Vagina (tissue), 2 donors: ENCODE measurements around the gene CADPS. TPM values are rescaled to one million over a fixed set of nuclear protein-coding genes. Genes with fewer than 3 reads are reported as not detected.

Experiments used
- DNase-seq, 2 donors: peaks; one replicate each; pipeline ENCODE4 v3.0.0-alpha.2; 2017; ENCODE audit errors: extremely low spot score in 2 of 2
- H3K27ac ChIP-seq: fragments of 200-600 bp; sonication (generic); one replicate; pipeline ENCODE4 v1.5.1; 2019
- H3K27me3 ChIP-seq: fragments of 200-600 bp; sonication (generic); one replicate; pipeline ENCODE4 v1.5.1; 2019
- H3K36me3 ChIP-seq, 2 donors: fragments of 200-600 bp; sonication (generic); one replicate each; pipeline ENCODE4 v1.5.1; 2017 to 2019
- H3K4me1 ChIP-seq: fragments of 200-600 bp; sonication (generic); one replicate; pipeline ENCODE4 v1.5.1; 2019
- H3K4me3 ChIP-seq, 2 donors: fragments of 200-600 bp; sonication (generic); 1 replicate in 1 of 2; 2 replicates in 1 of 2; pipeline ENCODE4 v1.5.1; 2016 to 2019
- H3K9me3 ChIP-seq: fragments of 200-600 bp; sonication (generic); one replicate; pipeline ENCODE4 v1.5.1; 2019
- CTCF ChIP-seq, 3 experiments: fragments of 450-650 bp in 2 of 3; fragments of 200-600 bp in 1 of 3; sonication (generic) in 1 of 3; IDR thresholded peaks; one replicate each; pipeline ENCODE4 v1.5.1; 2017 to 2019; ENCODE audit warnings: antibody characterized with exemption in 3 of 3, mild to moderate bottlenecking in 2 of 3, moderate library complexity in 2 of 3
- POLR2A ChIP-seq, 2 donors: fragments of 450-650 bp; IDR thresholded peaks; one replicate each; pipeline ENCODE4 v1.6.1; 2017; ENCODE audit warnings: antibody characterized with exemption in 2 of 2, mild to moderate bottlenecking in 2 of 2, moderate library complexity in 2 of 2
- POLR2AphosphoS5 ChIP-seq, 2 donors: sonication (generic); formaldehyde crosslinking; IDR thresholded peaks; one replicate each; pipeline ENCODE4 v1.9.0; 2017; ENCODE audit warnings: antibody characterized with exemption in 2 of 2, mild to moderate bottlenecking in 2 of 2, low read depth in 1 of 2; ENCODE audit not compliant: insufficient read depth in 1 of 2
- intact Hi-C: fragments of 100-400 bp; cut with DNase I; formaldehyde crosslinking; loops from one replicate; pipeline ENCODE4 v1.15.1; 2023
- total RNA-seq: library from RNA; depleted of rRNA; stranded (reverse); fragments of >200 nt; gene quantifications from one replicate; pipeline ENCODE4 v1.2.3, GENCODE V29; 2016

The CADPS gene
- total RNA-seq, 1 donor from 2014 or later: 12.8 TPM

DNA sequence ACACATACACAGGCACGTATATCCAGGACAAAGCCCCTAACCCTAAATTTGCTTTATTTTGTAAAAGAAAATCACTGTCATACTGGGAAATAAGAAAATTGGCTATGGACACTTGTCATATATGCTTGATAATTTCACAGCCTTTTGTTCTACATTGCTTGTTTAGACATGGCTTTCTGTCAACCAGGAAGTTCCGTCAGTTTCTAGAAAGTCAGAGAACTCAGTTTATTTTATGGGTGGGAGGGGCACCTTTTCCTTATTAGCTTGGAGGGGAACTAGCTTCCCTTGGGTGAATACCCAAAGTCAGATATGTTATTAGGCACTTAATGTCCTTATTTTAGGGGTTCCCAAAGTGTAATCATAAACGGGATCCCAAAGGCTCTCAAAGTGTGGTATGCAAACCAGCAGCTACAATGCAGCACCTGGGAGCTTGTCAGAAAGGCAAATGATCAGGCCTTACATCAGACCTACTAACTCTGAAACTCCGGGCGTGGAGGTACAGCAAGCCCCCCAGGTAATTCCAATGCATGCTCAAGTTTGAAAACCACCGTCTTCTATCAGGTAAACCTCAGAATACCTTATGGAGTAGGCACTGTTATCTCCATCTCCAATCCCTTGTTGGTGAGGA lies 50.1 kb downstream of the CADPS start:
- intact Hi-C loops: no loop called here
- TF ChIP-seq POLR2A (IDR thresholded peaks at IDR 0.05) (no peak), CTCF (IDR thresholded peaks at IDR 0.05) (no peak), POLR2AphosphoS5 (IDR thresholded peaks at IDR 0.05; ENCODE audit: insufficient read depth in 1 of 2, low read depth in 1 of 2) (no peak)
- Histone ChIP-seq H3K27ac (no peak overlapping the region), H3K4me3 (no peak overlapping the region), H3K36me3 (no peaks in the 10 kb centered on the region), H3K4me1 (no peaks in the 10 kb centered on the region), H3K27me3 (no peaks in the 10 kb centered on the region), H3K9me3 (no peaks in the 10 kb centered on the region)
- DNase-seq: no peak

GRCh38 chr3:62823461-62824050 lies 51.7 kb downstream of the CADPS start:
- Histone ChIP-seq H3K27ac (no peak overlapping the region), H3K4me1 (no peaks in the 10 kb centered on the region), H3K27me3 (no peaks in the 10 kb centered on the region), H3K36me3 (no peaks in the 10 kb centered on the region), H3K4me3 (no peak overlapping the region), H3K9me3 (no peaks in the 10 kb centered on the region)
- intact Hi-C loops: no loop called here
- no peak for DNase-seq
- TF ChIP-seq POLR2AphosphoS5 (IDR thresholded peaks at IDR 0.05; ENCODE audit: insufficient read depth in 1 of 2, low read depth in 1 of 2) (no peak), POLR2A (IDR thresholded peaks at IDR 0.05) (no peak), CTCF (IDR thresholded peaks at IDR 0.05) (no peak)

DNA sequence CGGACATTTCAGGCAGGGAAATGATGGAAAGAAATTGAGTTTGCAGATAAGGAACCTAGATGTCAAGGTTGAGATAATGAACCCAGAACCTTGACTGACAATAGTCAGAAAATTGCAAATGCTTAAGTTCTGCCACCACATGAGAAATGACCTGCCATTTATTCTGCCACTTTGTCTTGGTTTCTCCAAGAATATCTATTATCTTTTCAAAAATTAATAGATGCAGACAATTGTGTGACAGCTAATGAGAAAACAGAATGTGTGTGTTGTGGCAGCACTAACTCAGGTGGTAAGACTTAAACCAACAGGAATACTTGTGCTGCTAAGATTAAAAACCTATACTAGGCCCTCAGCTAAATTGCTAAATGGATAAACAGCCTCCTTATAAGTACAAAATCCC lies 52.3 kb downstream of the CADPS start:
- no peak for DNase-seq
- Histone ChIP-seq H3K9me3 (no peaks in the 10 kb centered on the region), H3K27ac (no peak overlapping the region), H3K36me3 (no peaks in the 10 kb centered on the region), H3K4me3 (no peak overlapping the region), H3K4me1 (no peaks in the 10 kb centered on the region), H3K27me3 (no peaks in the 10 kb centered on the region)
- intact Hi-C loops: no loop called here
- no peak for TF ChIP-seq POLR2A (IDR thresholded peaks at IDR 0.05)
- TF ChIP-seq POLR2AphosphoS5 (IDR thresholded peaks at IDR 0.05; ENCODE audit: insufficient read depth in 1 of 2, low read depth in 1 of 2): no peak
- TF ChIP-seq CTCF (IDR thresholded peaks at IDR 0.05): no peak

DNA sequence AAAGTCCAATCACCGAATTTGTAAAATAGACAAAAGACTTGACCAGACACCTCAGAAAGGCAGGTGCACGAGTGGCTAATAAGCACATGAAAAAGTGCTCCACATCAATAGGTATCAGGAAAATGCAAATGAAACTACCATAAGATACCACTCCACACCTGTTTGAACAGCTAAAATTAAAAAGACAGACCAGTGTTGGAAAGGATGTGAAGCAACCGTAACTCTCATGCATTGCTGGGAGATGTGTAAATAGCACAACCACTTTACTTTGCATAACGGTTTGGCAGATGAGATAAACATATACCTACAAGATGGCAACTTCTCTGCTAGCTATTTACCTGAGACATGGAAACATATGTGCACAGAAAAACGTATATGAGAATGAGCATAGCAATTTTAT lies 56.9 kb downstream of the CADPS start:
- TF ChIP-seq CTCF (IDR thresholded peaks at IDR 0.05) (no peak), POLR2A (IDR thresholded peaks at IDR 0.05) (no peak), POLR2AphosphoS5 (IDR thresholded peaks at IDR 0.05; ENCODE audit: insufficient read depth in 1 of 2, low read depth in 1 of 2) (no peak)
- intact Hi-C loops: no loop called here
- Histone ChIP-seq H3K4me1 (no peaks in the 10 kb centered on the region), H3K27ac (no peak overlapping the region), H3K36me3 (no peaks in the 10 kb centered on the region), H3K27me3 (no peaks in the 10 kb centered on the region), H3K9me3 (no peaks in the 10 kb centered on the region), H3K4me3 (no peak overlapping the region)
- no peak for DNase-seq

- intact Hi-C loops: no loop called here
Measured at GRCh38 chr3:62817678-62818077, 57.5 kb downstream of the CADPS start.

More at GRCh38 chr3:62817678-62818077, 57.5 kb downstream of the CADPS start:
- Histone ChIP-seq H3K27ac (no peak overlapping the region), H3K9me3 (no peaks in the 10 kb centered on the region), H3K36me3 (no peaks in the 10 kb centered on the region), H3K27me3 (no peaks in the 10 kb centered on the region), H3K4me1 (no peaks in the 10 kb centered on the region), H3K4me3 (no peak overlapping the region)
- no peak for DNase-seq
- TF ChIP-seq CTCF (IDR thresholded peaks at IDR 0.05) (no peak), POLR2A (IDR thresholded peaks at IDR 0.05) (no peak), POLR2AphosphoS5 (IDR thresholded peaks at IDR 0.05; ENCODE audit: insufficient read depth in 1 of 2, low read depth in 1 of 2) (no peak)
